Breast epithelium (tissue), 4 donors: ENCODE data around the gene MRPS10. TPM values are rescaled to one million over a fixed set of nuclear protein-coding genes. Genes with fewer than 3 reads are reported as not detected.

Experiments used
- DNase-seq, 2 donors: peaks; one replicate each; pipeline ENCODE4 v3.0.0-alpha.2; 2019; ENCODE audit warnings: low spot score in 2 of 2
- H3K27ac ChIP-seq, 2 donors: fragments of 200-600 bp; sonication (generic) in 1 of 2; one replicate each; pipeline ENCODE4 v1.5.1; 2016 to 2019; ENCODE audit warnings: mild to moderate bottlenecking in 1 of 2
- H3K27me3 ChIP-seq, 2 donors: fragments of 200-600 bp; sonication (generic) in 1 of 2; one replicate each; pipeline versions ENCODE4 v1.5.1 to v1.6.0; 2017 to 2019; ENCODE audit warnings: control low read depth in 1 of 2, mild to moderate bottlenecking in 1 of 2
- H3K36me3 ChIP-seq: fragments of 200-600 bp; one replicate; pipeline ENCODE4 v1.5.1; 2019
- H3K4me1 ChIP-seq, 2 donors: fragments of 200-600 bp; sonication (generic); one replicate each; pipeline ENCODE4 v1.5.1; 2016 to 2019; ENCODE audit warnings: control low read depth in 1 of 2
- H3K4me3 ChIP-seq, 3 donors: fragments of 200-600 bp; sonication (generic); 1 replicate in 2 of 3; 2 replicates in 1 of 3; pipeline ENCODE4 v1.5.1; 2016 to 2019; ENCODE audit warnings: mild to moderate bottlenecking in 3 of 3, moderate library complexity in 2 of 3
- H3K9me3 ChIP-seq, 2 donors: fragments of 200-600 bp; sonication (generic) in 1 of 2; one replicate each; pipeline ENCODE4 v1.5.1; 2016 to 2019; ENCODE audit warnings: control low read depth in 1 of 2
- CTCF ChIP-seq, 3 donors: fragments of 450-650 bp; IDR thresholded peaks; one replicate each; pipeline ENCODE4 v1.5.1; 2016 to 2017; ENCODE audit warnings: antibody characterized with exemption in 3 of 3, mild to moderate bottlenecking in 3 of 3, moderate library complexity in 3 of 3
- POLR2A ChIP-seq: fragments of 450-650 bp; IDR thresholded peaks from one replicate; pipeline ENCODE4 v1.6.1; 2016; ENCODE audit warnings: antibody characterized with exemption, mild to moderate bottlenecking, moderate library complexity
- POLR2AphosphoS5 ChIP-seq, 3 donors: sonication (generic); formaldehyde crosslinking; IDR thresholded peaks; one replicate each; pipeline ENCODE4 v1.6.1; 2017; ENCODE audit warnings: antibody characterized with exemption in 3 of 3
- intact Hi-C: fragments of 100-400 bp; cut with DNase I; formaldehyde crosslinking; loops from one replicate; pipeline ENCODE4 v1.15.1; 2023; ENCODE audit warnings: low total_unique reads
- total RNA-seq, 3 donors: library from RNA; depleted of rRNA; stranded (reverse); fragments of >200 nt; gene quantifications; one replicate each; pipeline ENCODE4 v1.1.0, GENCODE V29; 2016

The MRPS10 gene
- total RNA-seq, 3 donors from 2014 or later: 25.6 to 37.0 (median 33.4) TPM

GRCh38 chr6:42263165-42263728, 45.6 kb upstream of the MRPS10 start:
- TF ChIP-seq POLR2AphosphoS5 (IDR thresholded peaks at IDR 0.05) (no peak), POLR2A (no peak), CTCF (IDR thresholded peaks at IDR 0.05) (no peak)
- Histone ChIP-seq H3K9me3 (no peaks in the 10 kb centered on the region), H3K36me3 (no peaks in the 10 kb centered on the region), H3K27me3 (no peaks in the 10 kb centered on the region), H3K4me3 (no peak overlapping the region), H3K27ac (peak overlapping the region; percentile 12 to 52), H3K4me1 (no peaks in the 10 kb centered on the region)
- no peak for DNase-seq
- intact Hi-C loops: no loop called here

- Histone ChIP-seq H3K27ac (peak overlapping the region in 1 of 2 donors; percentile 76), H3K27me3 (no peaks in the 10 kb centered on the region), H3K36me3 (no peaks in the 10 kb centered on the region), H3K9me3 (no peaks in the 10 kb centered on the region), H3K4me1 (no peaks in the 10 kb centered on the region), H3K4me3 (peak overlapping the region in 2 of 3 donors; percentile 21 to 32)
- intact Hi-C loops: no loop called here
- no peak for DNase-seq
- TF ChIP-seq POLR2AphosphoS5 (IDR thresholded peaks at IDR 0.05) (no peak), POLR2A (no peak), CTCF (IDR thresholded peaks at IDR 0.05) (no peak)
Observed at GRCh38 chr6:42260972-42261371, 43.3 kb upstream of the MRPS10 start.

- intact Hi-C loops: no loop called here
- peak overlapping the region; percentile 1 to 76 for H3K27ac ChIP-seq
Observed at GRCh38 chr6:42260396-42260888, 42.8 kb upstream of the MRPS10 start.

GRCh38 chr6:42259841-42260395, 42.3 kb upstream of the MRPS10 start:
- DNase-seq: no peak
- no peaks in the 10 kb centered on the region for H3K36me3 ChIP-seq
- no peaks in the 10 kb centered on the region for H3K4me1 ChIP-seq
- H3K27me3 ChIP-seq: no peaks in the 10 kb centered on the region
- TF ChIP-seq POLR2AphosphoS5 (IDR thresholded peaks at IDR 0.05) (no peak), CTCF (IDR thresholded peaks at IDR 0.05) (no peak), POLR2A (no peak)
- intact Hi-C loops: loop anchor here (5.0 kb wide), 1 partner anchor 1188 kb away; the partner anchor contains the start of genes NFYA and OARD1
- no peaks in the 10 kb centered on the region for H3K9me3 ChIP-seq
- peak overlapping the region; percentile 21 to 32 (median 27) for H3K4me3 ChIP-seq
- peak overlapping the region; percentile 1 to 76 for H3K27ac ChIP-seq

More at GRCh38 chr6:42260396-42260888, 42.8 kb upstream of the MRPS10 start:
- Histone ChIP-seq H3K4me1 (no peaks in the 10 kb centered on the region), H3K4me3 (peak overlapping the region; percentile 21 to 32 (median 26)), H3K9me3 (no peaks in the 10 kb centered on the region), H3K36me3 (no peaks in the 10 kb centered on the region), H3K27me3 (no peaks in the 10 kb centered on the region)
- TF ChIP-seq POLR2A (no peak), POLR2AphosphoS5 (IDR thresholded peaks at IDR 0.05) (no peak), CTCF (IDR thresholded peaks at IDR 0.05) (no peak)
- no peak for DNase-seq

GRCh38 chr6:42259286-42259685, 41.6 kb upstream of the MRPS10 start:
- intact Hi-C loops: loop anchor here (5.0 kb wide), 1 partner anchor 1187 kb away; the partner anchor contains the start of genes NFYA and OARD1

More at GRCh38 chr6:42259286-42259685, 41.6 kb upstream of the MRPS10 start:
- Histone ChIP-seq H3K36me3 (no peaks in the 10 kb centered on the region), H3K27me3 (no peaks in the 10 kb centered on the region), H3K4me1 (no peaks in the 10 kb centered on the region), H3K4me3 (peak overlapping the region in 2 of 3 donors; percentile 27 to 32), H3K9me3 (no peaks in the 10 kb centered on the region), H3K27ac (peak overlapping the region in 1 of 2 donors; percentile 76)
- no peak for DNase-seq
- TF ChIP-seq CTCF (IDR thresholded peaks at IDR 0.05): no peak
- no peak for TF ChIP-seq POLR2A
- TF ChIP-seq POLR2AphosphoS5 (IDR thresholded peaks at IDR 0.05): no peak
